K562 (cell line): ENCODE results near the gene CD99L2.

Experiments used
- ARNT ChIP-seq, 2 experiments: fragments of 450-650 bp; IDR thresholded peaks; 2 replicates each; pipeline ENCODE4 v1.6.1; 2016; ENCODE audit warnings: mild to moderate bottlenecking in 1 of 2
- CTCF ChIP-seq, 3 experiments: IDR thresholded peaks in 2 of 3; conservative IDR thresholded peaks in 1 of 3; 2 replicates each; pipeline ENCODE4 v1.5.1; 2011 to 2012; ENCODE audit warnings: low read length in 3 of 3, mild to moderate bottlenecking in 3 of 3, control low read depth in 2 of 3, improper control_type of control experiment in 1 of 3, inconsistent platforms in 1 of 3, low read depth in 1 of 3, mixed read lengths in 1 of 3, moderate library complexity in 1 of 3; ENCODE audit not compliant: insufficient read depth in 2 of 3
- GABPA ChIP-seq: fragments of 200-800 bp; sonication (Bioruptor generic); conservative IDR thresholded peaks from 2 replicates; pipeline ENCODE4 v1.6.1; 2016; ENCODE audit warnings: low read depth, missing genetic modification characterization, missing compliant biosample characterization
- PREB ChIP-seq: sonication (generic); formaldehyde crosslinking; IDR thresholded peaks from 2 replicates; pipeline ENCODE4 v1.8.1; 2023; ENCODE audit warnings: mild to moderate bottlenecking, missing genetic modification reagents
- ZFX ChIP-seq: sonication (generic); formaldehyde crosslinking; IDR thresholded peaks from 2 replicates; pipeline ENCODE4 v1.8.0; 2022; ENCODE audit warnings: mild to moderate bottlenecking, missing genetic modification reagents, moderate library complexity
- TF ChIP-seq, protein P1 (sequence below): fragments of 250-450 bp; sonication (Bioruptor Pico); IDR thresholded peaks from 2 replicates; pipeline ENCODE4 v1.8.0; 2021; ENCODE audit warnings: borderline replicate concordance, mild to moderate bottlenecking, moderate library complexity; ENCODE audit not compliant: poor library complexity, severe bottlenecking
- TF ChIP-seq, protein P2 (sequence below): fragments of 450-650 bp; formaldehyde crosslinking; IDR thresholded peaks from 2 replicates; pipeline ENCODE4 v1.4.0; 2020; ENCODE audit warnings: mild to moderate bottlenecking, mixed read lengths
- TF ChIP-seq, protein P3 (sequence below): sonication (generic); formaldehyde crosslinking; IDR thresholded peaks from 2 replicates; pipeline ENCODE4 v1.9.0; 2022; ENCODE audit warnings: mild to moderate bottlenecking, missing genetic modification reagents
- TF ChIP-seq, protein P4 (sequence below): fragments of 450-650 bp; formaldehyde crosslinking; IDR thresholded peaks from 2 replicates; pipeline ENCODE4 v1.4.0; 2022; ENCODE audit warnings: missing genetic modification characterization

DNA sequence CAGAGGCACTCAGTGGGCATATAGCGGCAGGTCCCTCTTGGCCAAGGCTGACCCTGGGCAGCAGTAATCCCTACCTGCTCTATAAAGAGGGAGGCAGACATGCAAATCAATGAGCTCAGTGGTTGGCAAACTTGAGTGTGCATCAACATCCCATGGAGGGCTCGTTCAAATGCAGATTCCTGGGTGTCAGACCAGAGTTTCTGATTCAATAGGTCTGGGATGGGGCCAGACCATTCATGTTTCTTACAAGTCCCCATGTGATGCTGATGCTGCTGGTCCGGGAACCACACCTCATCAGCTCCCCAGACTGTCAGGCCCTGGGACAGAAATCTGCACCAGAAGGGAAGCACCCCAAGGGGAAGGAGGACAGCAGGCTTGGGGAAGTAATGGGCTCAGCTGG, 45.8 kb upstream of the CD99L2 start:
- TF ChIP-seq, protein P1, sequence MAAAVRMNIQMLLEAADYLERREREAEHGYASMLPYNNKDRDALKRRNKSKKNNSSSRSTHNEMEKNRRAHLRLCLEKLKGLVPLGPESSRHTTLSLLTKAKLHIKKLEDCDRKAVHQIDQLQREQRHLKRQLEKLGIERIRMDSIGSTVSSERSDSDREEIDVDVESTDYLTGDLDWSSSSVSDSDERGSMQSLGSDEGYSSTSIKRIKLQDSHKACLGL (CRISPR knock-in tag) = no peak
- no peak for TF ChIP-seq GABPA (tag)
- TF ChIP-seq, protein P2, sequence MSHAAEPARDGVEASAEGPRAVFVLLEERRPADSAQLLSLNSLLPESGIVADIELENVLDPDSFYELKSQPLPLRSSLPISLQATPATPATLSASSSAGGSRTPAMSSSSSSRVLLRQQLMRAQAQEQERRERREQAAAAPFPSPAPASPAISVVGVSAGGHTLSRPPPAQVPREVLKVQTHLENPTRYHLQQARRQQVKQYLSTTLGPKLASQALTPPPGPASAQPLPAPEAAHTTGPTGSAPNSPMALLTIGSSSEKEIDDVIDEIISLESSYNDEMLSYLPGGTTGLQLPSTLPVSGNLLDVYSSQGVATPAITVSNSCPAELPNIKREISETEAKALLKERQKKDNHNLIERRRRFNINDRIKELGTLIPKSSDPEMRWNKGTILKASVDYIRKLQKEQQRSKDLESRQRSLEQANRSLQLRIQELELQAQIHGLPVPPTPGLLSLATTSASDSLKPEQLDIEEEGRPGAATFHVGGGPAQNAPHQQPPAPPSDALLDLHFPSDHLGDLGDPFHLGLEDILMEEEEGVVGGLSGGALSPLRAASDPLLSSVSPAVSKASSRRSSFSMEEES (CRISPR knock-in tag) = no peak
- no peak for TF ChIP-seq PREB (CRISPR knock-in tag)
- TF ChIP-seq, protein P3, sequence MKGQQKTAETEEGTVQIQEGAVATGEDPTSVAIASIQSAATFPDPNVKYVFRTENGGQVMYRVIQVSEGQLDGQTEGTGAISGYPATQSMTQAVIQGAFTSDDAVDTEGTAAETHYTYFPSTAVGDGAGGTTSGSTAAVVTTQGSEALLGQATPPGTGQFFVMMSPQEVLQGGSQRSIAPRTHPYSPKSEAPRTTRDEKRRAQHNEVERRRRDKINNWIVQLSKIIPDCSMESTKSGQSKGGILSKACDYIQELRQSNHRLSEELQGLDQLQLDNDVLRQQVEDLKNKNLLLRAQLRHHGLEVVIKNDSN (CRISPR knock-in tag) = no peak
- TF ChIP-seq, protein P4, sequence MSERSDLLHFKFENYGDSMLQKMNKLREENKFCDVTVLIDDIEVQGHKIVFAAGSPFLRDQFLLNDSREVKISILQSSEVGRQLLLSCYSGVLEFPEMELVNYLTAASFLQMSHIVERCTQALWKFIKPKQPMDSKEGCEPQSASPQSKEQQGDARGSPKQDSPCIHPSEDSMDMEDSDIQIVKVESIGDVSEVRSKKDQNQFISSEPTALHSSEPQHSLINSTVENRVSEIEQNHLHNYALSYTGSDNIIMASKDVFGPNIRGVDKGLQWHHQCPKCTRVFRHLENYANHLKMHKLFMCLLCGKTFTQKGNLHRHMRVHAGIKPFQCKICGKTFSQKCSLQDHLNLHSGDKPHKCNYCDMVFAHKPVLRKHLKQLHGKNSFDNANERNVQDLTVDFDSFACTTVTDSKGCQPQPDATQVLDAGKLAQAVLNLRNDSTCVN (CRISPR knock-in tag) = no peak
- TF ChIP-seq CTCF (IDR thresholded peaks at IDR 0.05 in 2 of 3, conservative IDR thresholded peaks at IDR 0.05 in 1 of 3; ENCODE audit: insufficient read depth in 2 of 3, low read depth in 1 of 3, low read length in 3 of 3) = no peak
- no peak for TF ChIP-seq ZFX (CRISPR knock-in tag)
- TF ChIP-seq ARNT (IDR thresholded peaks at IDR 0.05) = no peak
